Upper lobe of left lung (tissue), 6 donors: ENCODE data around the gene RHEB. TPM values are rescaled to one million over a fixed set of nuclear protein-coding genes. Genes with fewer than 3 reads are reported as not detected.

Source experiments
- ATAC-seq, 2 donors: fragments of 200-7000 bp; cut with Tn5 transposase; one replicate each; pipeline ENCODE4 v1.9.1; 2022; ENCODE audit warnings: mild to moderate bottlenecking in 2 of 2, moderate library complexity in 2 of 2; ENCODE audit not compliant: low FRiP score in 2 of 2
- DNase-seq, 2 donors: peaks; one replicate each; pipeline ENCODE4 v3.0.0-alpha.2; 2019 to 2020
- H3K27ac ChIP-seq, 4 donors: fragments of 200-600 bp; sonication (generic); one replicate each; pipeline ENCODE4 v1.5.1; 2016 to 2019
- H3K27me3 ChIP-seq, 4 donors: fragments of 200-600 bp; sonication (generic); one replicate each; pipeline ENCODE4 v1.5.1; 2017 to 2019
- H3K36me3 ChIP-seq, 4 donors: fragments of 200-600 bp; sonication (generic); one replicate each; pipeline ENCODE4 v1.5.1; 2016 to 2019
- H3K4me1 ChIP-seq, 4 donors: fragments of 200-600 bp; sonication (generic); one replicate each; pipeline ENCODE4 v1.5.1; 2018 to 2019
- H3K4me3 ChIP-seq, 4 donors: fragments of 200-600 bp; sonication (generic); one replicate each; pipeline ENCODE4 v1.5.1; 2017 to 2019; ENCODE audit warnings: mild to moderate bottlenecking in 2 of 4, moderate library complexity in 1 of 4
- H3K9me3 ChIP-seq, 4 donors: fragments of 200-600 bp; sonication (generic); one replicate each; pipeline ENCODE4 v1.5.1; 2018 to 2019
- EP300 ChIP-seq, 4 donors: sonication (generic); formaldehyde crosslinking; IDR thresholded peaks; one replicate each; pipeline ENCODE4 v1.5.1; 2017; ENCODE audit warnings: antibody characterized with exemption in 4 of 4, control low read depth in 2 of 4
- POLR2A ChIP-seq, 4 donors: fragments of 450-650 bp; IDR thresholded peaks; one replicate each; pipeline ENCODE4 v1.5.1; 2016 to 2017; ENCODE audit warnings: antibody characterized with exemption in 4 of 4, mild to moderate bottlenecking in 2 of 4
- POLR2AphosphoS5 ChIP-seq, 2 donors: sonication (generic); formaldehyde crosslinking; IDR thresholded peaks; one replicate each; pipeline ENCODE4 v1.5.1; 2017; ENCODE audit warnings: antibody characterized with exemption in 2 of 2
- WGBS, 2 donors: methylation state at CpG; one replicate each; pipeline ENCODE4 v1.1.5; 2017 to 2018; 5-methylcytosine and 5-hydroxymethylcytosine counted together
- total RNA-seq, 6 donors: library from RNA; depleted of rRNA in 4 of 6; stranded (reverse); fragments of >200 nt in 4 of 6; gene quantifications; one replicate each; pipeline versions ENCODE4 v1.1.0 to v1.2.1, GENCODE V29; 2016 to 2021
- TF ChIP-seq, protein P1 (sequence below), 6 experiments: fragments of 450-650 bp in 4 of 6; fragments of 200-600 bp in 2 of 6; sonication (generic) in 2 of 6; IDR thresholded peaks; one replicate each; pipeline ENCODE4 v1.5.1; 2016 to 2019; ENCODE audit warnings: antibody characterized with exemption in 6 of 6
- donor health status: DM: no; HTN: no; CAD: no; lungs with moderate emphysema.
- donor health status: DM: no; HTN: yes; CAD: no; lungs with severe emphysema.

RHEB gene
- total RNA-seq, 6 donors from 2014 or later, result 63.0 to 105 (median 93.4) TPM

DNA sequence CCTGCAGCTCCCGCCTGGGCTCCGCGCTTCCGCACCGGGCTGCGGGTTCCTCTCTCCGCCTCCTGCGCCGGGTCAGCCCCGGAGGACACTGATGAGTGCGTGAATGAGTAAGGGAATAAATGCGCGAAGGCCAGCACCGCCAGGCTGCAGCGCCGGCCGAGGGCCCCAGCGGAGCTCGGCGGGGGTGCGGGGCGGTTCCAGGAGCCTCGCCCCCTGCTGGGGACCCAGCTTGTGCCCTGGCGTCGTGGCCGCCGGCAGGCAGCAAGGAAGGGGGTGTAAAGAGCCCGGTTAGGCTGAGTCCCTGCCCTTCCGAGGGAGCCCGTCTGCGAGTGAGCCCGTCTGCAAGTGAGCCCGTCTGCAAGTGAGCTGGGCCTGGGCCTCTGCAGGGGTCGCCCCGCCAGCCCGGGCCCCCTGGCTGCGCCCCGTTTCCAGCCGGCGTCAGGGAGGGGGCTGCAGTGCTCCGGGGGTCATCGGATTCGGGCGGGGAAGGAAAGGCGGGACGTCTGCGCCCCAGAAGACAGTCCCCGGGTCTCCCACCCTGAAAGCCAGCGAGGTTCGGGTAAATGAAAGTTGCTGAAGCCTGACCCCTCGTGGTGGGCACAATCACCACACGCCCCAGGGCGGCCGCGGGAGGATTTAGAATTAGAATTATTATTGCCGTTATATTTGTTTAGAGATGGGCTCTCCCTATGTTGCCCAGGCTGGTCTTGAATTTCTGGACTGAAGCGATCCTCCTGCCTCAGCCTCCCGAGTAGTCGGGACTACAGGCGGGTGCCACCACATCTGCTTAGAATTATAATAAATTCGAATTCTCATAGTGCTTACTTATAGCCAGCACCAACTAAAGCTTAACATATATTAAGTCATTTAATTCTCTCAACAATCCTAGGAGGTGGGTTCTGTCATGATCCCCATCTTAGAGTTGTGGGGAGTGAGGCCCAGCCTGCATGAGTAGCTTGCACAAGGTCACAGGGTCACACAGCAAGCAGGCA, 71.1 kb downstream of the RHEB start:
- no peaks in the 10 kb centered on the region for H3K27me3 ChIP-seq
- ATAC-seq, result peak; percentile 85 to 94
- 7 to 22% methylated on average over 14 to 40 of the region's 61 CpGs for WGBS, 2 donors
- peak; percentile 65 to 90 for DNase-seq
- TF ChIP-seq, protein P1, sequence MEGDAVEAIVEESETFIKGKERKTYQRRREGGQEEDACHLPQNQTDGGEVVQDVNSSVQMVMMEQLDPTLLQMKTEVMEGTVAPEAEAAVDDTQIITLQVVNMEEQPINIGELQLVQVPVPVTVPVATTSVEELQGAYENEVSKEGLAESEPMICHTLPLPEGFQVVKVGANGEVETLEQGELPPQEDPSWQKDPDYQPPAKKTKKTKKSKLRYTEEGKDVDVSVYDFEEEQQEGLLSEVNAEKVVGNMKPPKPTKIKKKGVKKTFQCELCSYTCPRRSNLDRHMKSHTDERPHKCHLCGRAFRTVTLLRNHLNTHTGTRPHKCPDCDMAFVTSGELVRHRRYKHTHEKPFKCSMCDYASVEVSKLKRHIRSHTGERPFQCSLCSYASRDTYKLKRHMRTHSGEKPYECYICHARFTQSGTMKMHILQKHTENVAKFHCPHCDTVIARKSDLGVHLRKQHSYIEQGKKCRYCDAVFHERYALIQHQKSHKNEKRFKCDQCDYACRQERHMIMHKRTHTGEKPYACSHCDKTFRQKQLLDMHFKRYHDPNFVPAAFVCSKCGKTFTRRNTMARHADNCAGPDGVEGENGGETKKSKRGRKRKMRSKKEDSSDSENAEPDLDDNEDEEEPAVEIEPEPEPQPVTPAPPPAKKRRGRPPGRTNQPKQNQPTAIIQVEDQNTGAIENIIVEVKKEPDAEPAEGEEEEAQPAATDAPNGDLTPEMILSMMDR (IDR thresholded peaks at IDR 0.05), result peak; percentile 62 to 87 (median 77)
- no peak for TF ChIP-seq EP300 (IDR thresholded peaks at IDR 0.05)
- no peaks in the 10 kb centered on the region for H3K36me3 ChIP-seq
- H3K27ac ChIP-seq, result peak overlapping the region in 3 of 4 donors; percentile 24 to 74 (median 27)
- peaks cover 0 to 9% (median 6%) of the 10 kb centered on the region in 4 donors for H3K4me1 ChIP-seq
- peak overlapping the region; percentile 47 to 57 (median 54) for H3K4me3 ChIP-seq
- H3K9me3 ChIP-seq, result no peaks in the 10 kb centered on the region

DNA sequence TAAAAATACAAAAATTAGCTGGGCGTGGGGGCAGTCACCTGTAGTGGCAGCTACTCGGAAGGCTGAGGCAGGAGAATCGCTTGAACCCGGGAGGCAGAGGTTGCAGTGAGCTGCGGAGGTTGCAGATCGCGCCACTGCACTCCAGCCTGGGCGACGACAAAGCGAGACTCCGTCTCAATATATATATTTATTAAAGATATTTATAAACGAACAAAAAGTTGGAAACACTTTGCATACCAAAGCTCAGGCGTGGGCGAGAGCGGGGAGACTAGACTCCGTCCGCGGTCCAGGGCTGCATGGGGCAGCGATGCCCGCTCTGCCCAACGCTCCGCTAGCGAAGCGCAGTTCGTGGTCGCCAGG, 71.8 kb downstream of the RHEB start:
- Histone ChIP-seq H3K4me3 (peak overlapping the region in 3 of 4 donors; percentile 47 to 57 (median 54)), H3K27ac (peak overlapping the region in 1 of 4 donors; percentile 74), H3K4me1 (peaks cover 0 to 9% (median 6%) of the 10 kb centered on the region in 4 donors), H3K9me3 (no peaks in the 10 kb centered on the region), H3K27me3 (no peaks in the 10 kb centered on the region), H3K36me3 (no peaks in the 10 kb centered on the region)
- whole genome bisulfite sequencing, 2 donors, result 61 to 69% methylated on average over 26 of the region's 26 CpGs
- no peak for DNase-seq
- no peak for ATAC-seq
- no peak for TF ChIP-seq POLR2A (IDR thresholded peaks at IDR 0.05)
- TF ChIP-seq, protein P1 (IDR thresholded peaks at IDR 0.05), result no peak
- TF ChIP-seq EP300 (IDR thresholded peaks at IDR 0.05), result no peak
- no peak for TF ChIP-seq POLR2AphosphoS5 (IDR thresholded peaks at IDR 0.05)

DNA sequence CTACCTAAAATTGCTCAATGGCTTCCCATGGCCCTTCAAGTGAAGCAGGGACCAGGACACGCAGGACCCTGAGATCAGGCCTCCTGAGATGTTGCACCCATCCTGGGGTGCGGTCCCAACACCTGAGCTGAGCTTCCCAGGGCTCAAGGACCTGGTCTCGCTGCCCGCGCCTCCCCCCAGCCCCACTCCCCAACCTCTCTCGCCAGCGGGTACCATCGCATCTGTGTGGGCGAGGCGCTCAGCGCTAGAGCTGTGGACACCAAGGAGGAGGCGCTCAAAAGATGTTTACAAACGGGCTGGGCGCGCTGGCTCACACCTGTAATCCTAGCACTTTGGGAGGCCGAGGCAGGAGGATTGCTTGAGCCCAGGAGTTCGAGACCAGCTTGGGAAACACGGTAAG, 72.4 kb downstream of the RHEB start:
- Histone ChIP-seq H3K27ac (no peak overlapping the region), H3K9me3 (no peaks in the 10 kb centered on the region), H3K27me3 (no peaks in the 10 kb centered on the region), H3K36me3 (no peaks in the 10 kb centered on the region), H3K4me3 (no peak overlapping the region), H3K4me1 (peaks cover 0 to 9% (median 6%) of the 10 kb centered on the region in 4 donors)
- DNase-seq (peak in 1 of 2 donors; percentile 46), ATAC-seq (no peak)
- WGBS, 2 donors, result 96 to 97% methylated on average over 10 to 18 of the region's 18 CpGs
- TF ChIP-seq POLR2A (IDR thresholded peaks at IDR 0.05) (no peak), POLR2AphosphoS5 (IDR thresholded peaks at IDR 0.05) (no peak), EP300 (IDR thresholded peaks at IDR 0.05) (no peak)
- TF ChIP-seq, protein P1 (IDR thresholded peaks at IDR 0.05), result no peak

DNA sequence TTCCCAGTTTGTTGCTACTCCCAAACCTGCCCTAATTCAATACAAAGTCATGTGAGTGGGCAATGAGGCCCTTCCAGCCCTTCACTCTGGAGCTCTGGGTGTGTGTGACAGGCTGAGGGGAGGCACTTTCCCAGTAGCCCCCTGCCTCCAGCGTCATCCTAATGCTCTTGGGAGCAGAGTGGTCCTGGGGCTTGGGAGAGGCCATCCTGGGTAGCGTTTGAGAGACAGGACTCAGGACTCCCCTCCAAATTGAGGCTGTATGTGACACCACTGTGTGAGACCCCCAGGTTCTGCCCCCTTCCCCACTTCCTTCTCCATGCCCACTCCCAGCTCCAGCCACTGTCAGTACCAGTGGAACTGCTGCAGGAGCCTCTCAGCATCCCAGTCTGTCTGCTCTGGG, 73.3 kb downstream of the RHEB start:
- ATAC-seq, result no peak
- TF ChIP-seq POLR2AphosphoS5 (IDR thresholded peaks at IDR 0.05) (no peak), EP300 (IDR thresholded peaks at IDR 0.05) (no peak), POLR2A (IDR thresholded peaks at IDR 0.05) (no peak)
- TF ChIP-seq, protein P1 (IDR thresholded peaks at IDR 0.05), result no peak
- H3K4me3 ChIP-seq, result no peak overlapping the region
- no peak overlapping the region for H3K27ac ChIP-seq
- no peaks in the 10 kb centered on the region for H3K27me3 ChIP-seq
- no peaks in the 10 kb centered on the region for H3K9me3 ChIP-seq
- no peak for DNase-seq
- H3K4me1 ChIP-seq, result peaks cover 2 to 11% (median 7%) of the 10 kb centered on the region in 4 donors
- no peaks in the 10 kb centered on the region for H3K36me3 ChIP-seq
- whole genome bisulfite sequencing, 2 donors, result 86% methylated on average over 2 of the region's 2 CpGs; no CpG with 5 or more reads in 1 of the 2 donors
